Esophagus muscularis mucosa (tissue), 4 donors: ENCODE measurements around the gene CD164. TPM values are rescaled to one million over a fixed set of nuclear protein-coding genes. Genes with fewer than 3 reads are reported as not detected.

Experiments used
- DNase-seq: peaks from one replicate; pipeline ENCODE4 v3.0.0-alpha.2; 2017; ENCODE audit errors: extremely low spot score
- H3K27ac ChIP-seq, 4 donors: fragments of 200-600 bp; sonication (generic); replicated peaks in 1 of 4; 1 replicate in 3 of 4; 2 replicates in 1 of 4; pipeline ENCODE4 v1.5.1; 2016 to 2019; ENCODE audit warnings: mild to moderate bottlenecking in 1 of 4
- H3K27me3 ChIP-seq, 4 donors: fragments of 200-600 bp; sonication (generic); one replicate each; pipeline versions ENCODE4 v1.5.1 to v1.6.0; 2016 to 2019
- H3K36me3 ChIP-seq, 4 donors: fragments of 200-600 bp; sonication (generic); one replicate each; pipeline ENCODE4 v1.5.1; 2016 to 2019
- H3K4me1 ChIP-seq, 4 donors: fragments of 200-600 bp; sonication (generic); one replicate each; pipeline ENCODE4 v1.5.1; 2016 to 2019
- H3K4me3 ChIP-seq, 4 donors: fragments of 200-600 bp; sonication (generic); 1 replicate in 2 of 4; 2 replicates in 2 of 4; pipeline ENCODE4 v1.5.1; 2016 to 2019; ENCODE audit warnings: mild to moderate bottlenecking in 4 of 4, moderate library complexity in 1 of 4
- H3K9me3 ChIP-seq, 4 donors: fragments of 200-600 bp; sonication (generic); 1 replicate in 3 of 4; 2 replicates in 1 of 4; pipeline ENCODE4 v1.5.1; 2016 to 2019
- CTCF ChIP-seq, 3 experiments: fragments of 200-600 bp in 2 of 3; fragments of 450-650 bp in 1 of 3; sonication (generic) in 2 of 3; IDR thresholded peaks; one replicate each; pipeline ENCODE4 v1.5.1; 2017 to 2019; ENCODE audit warnings: antibody characterized with exemption in 3 of 3, mild to moderate bottlenecking in 2 of 3, moderate library complexity in 1 of 3
- EP300 ChIP-seq: sonication (generic); formaldehyde crosslinking; IDR thresholded peaks from one replicate; pipeline ENCODE4 v1.6.1; 2017; ENCODE audit warnings: antibody characterized with exemption
- POLR2A ChIP-seq: fragments of 450-650 bp; IDR thresholded peaks from one replicate; pipeline ENCODE4 v1.6.1; 2017; ENCODE audit warnings: antibody characterized with exemption, moderate library complexity, mild to moderate bottlenecking, low read depth
- POLR2AphosphoS5 ChIP-seq, 2 donors: sonication (generic); formaldehyde crosslinking; IDR thresholded peaks; one replicate each; pipeline ENCODE4 v1.6.1; 2017; ENCODE audit warnings: antibody characterized with exemption in 2 of 2
- WGBS: methylation state at CpG from one replicate; pipeline ENCODE4 v1.1.5; 2018; 5-methylcytosine and 5-hydroxymethylcytosine counted together
- intact Hi-C: fragments of 100-400 bp; cut with DNase I; formaldehyde crosslinking; loops from one replicate; pipeline ENCODE4 v1.15.1; 2023
- total RNA-seq, 4 donors: library from RNA; depleted of rRNA; stranded (reverse); fragments of >200 nt; gene quantifications; one replicate each; pipeline versions ENCODE4 v1.1.0 to v1.2.1, GENCODE V29; 2016

CD164 gene
- total RNA-seq, 4 donors from 2014 or later, result 94.4 to 139 (median 120) TPM

DNA sequence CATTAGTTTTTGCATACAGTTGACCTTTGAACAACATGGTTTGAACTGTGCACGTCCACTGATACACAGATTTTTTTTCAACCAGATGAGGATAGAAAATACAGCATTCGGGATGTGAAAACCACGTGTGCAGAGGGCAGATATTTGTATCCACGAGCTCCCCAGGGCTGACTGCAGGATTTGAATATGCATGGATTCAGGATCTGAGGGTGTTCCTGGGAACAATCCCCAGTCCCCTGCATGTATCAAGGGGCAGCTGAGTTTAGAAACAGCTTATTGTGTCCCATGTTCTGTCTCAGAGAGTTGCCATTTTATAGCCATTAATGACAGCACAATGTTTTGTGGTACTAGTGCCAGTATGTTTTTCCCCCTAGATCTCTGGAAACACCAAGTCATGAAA, 53.6 kb downstream of the CD164 start:
- Histone ChIP-seq H3K27me3 (no peaks in the 10 kb centered on the region), H3K4me3 (no peak overlapping the region), H3K27ac (no peak overlapping the region), H3K9me3 (no peaks in the 10 kb centered on the region), H3K4me1 (no peaks in the 10 kb centered on the region), H3K36me3 (no peaks in the 10 kb centered on the region)
- intact Hi-C loops, result no loop called here
- WGBS, result 49% methylated on average over 4 of the region's 4 CpGs
- no peak for DNase-seq
- TF ChIP-seq POLR2A, result no peak
- TF ChIP-seq POLR2AphosphoS5 (IDR thresholded peaks at IDR 0.05), result no peak
- TF ChIP-seq CTCF (IDR thresholded peaks at IDR 0.05), result no peak

- Histone ChIP-seq H3K9me3 (no peaks in the 10 kb centered on the region), H3K4me1 (no peaks in the 10 kb centered on the region), H3K27ac (no peak overlapping the region), H3K27me3 (no peaks in the 10 kb centered on the region), H3K4me3 (no peak overlapping the region), H3K36me3 (no peaks in the 10 kb centered on the region)
- TF ChIP-seq POLR2A, result no peak
- TF ChIP-seq POLR2AphosphoS5 (IDR thresholded peaks at IDR 0.05), result no peak
- TF ChIP-seq CTCF (IDR thresholded peaks at IDR 0.05), result no peak
- TF ChIP-seq EP300, result no peak
- WGBS, result 100% methylated on average over 1 of the region's 1 CpG
- DNase-seq, result no peak
- intact Hi-C loops, result no loop called here
Observed at GRCh38 chr6:109327959-109328358, 54.3 kb downstream of the CD164 start.

GRCh38 chr6:109327491-109327890, 54.8 kb downstream of the CD164 start:
- Histone ChIP-seq H3K36me3 (no peaks in the 10 kb centered on the region), H3K9me3 (no peaks in the 10 kb centered on the region), H3K27me3 (no peaks in the 10 kb centered on the region), H3K4me3 (no peak overlapping the region), H3K4me1 (no peaks in the 10 kb centered on the region), H3K27ac (no peak overlapping the region)
- TF ChIP-seq EP300 (no peak), POLR2AphosphoS5 (IDR thresholded peaks at IDR 0.05) (no peak), CTCF (IDR thresholded peaks at IDR 0.05) (no peak), POLR2A (no peak)
- intact Hi-C loops, result no loop called here
- 79% methylated on average over 4 of the region's 4 CpGs for WGBS
- DNase-seq, result no peak

DNA sequence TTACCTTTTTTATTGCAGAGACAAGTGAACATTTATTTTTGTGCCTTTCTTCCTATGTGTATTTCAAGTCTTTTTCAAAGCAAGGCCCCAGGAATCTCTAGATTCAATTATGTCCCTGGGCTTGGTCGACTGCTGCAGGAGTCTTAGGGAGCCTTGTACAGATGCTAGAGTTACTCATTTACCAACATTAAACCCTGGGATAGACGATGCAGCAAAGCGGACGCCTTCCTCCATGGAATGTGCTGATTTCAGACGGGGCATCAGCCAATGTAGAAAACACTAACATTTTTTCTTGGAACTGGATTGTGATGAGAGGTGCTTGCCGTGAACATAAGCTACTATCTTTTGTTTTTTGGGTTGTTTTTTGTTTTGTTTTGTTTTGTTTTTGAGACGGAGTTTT, 55.9 kb downstream of the CD164 start:
- no peaks in the 10 kb centered on the region for H3K4me1 ChIP-seq
- intact Hi-C loops, result no loop called here
- DNase-seq, result no peak
- 80% methylated on average over 7 of the region's 7 CpGs for WGBS
- no peak overlapping the region for H3K27ac ChIP-seq
- no peaks in the 10 kb centered on the region for H3K27me3 ChIP-seq
- no peak overlapping the region for H3K4me3 ChIP-seq
- TF ChIP-seq EP300 (no peak), POLR2A (no peak), CTCF (IDR thresholded peaks at IDR 0.05) (no peak)
- H3K9me3 ChIP-seq, result no peaks in the 10 kb centered on the region
- H3K36me3 ChIP-seq, result no peaks in the 10 kb centered on the region

GRCh38 chr6:109325400-109325801, 56.9 kb downstream of the CD164 start:
- no peaks in the 10 kb centered on the region for H3K4me1 ChIP-seq
- 70% methylated on average over 8 of the region's 8 CpGs for WGBS
- no peak overlapping the region for H3K4me3 ChIP-seq
- H3K9me3 ChIP-seq, result no peaks in the 10 kb centered on the region
- TF ChIP-seq EP300, result no peak
- no peak for TF ChIP-seq POLR2AphosphoS5 (IDR thresholded peaks at IDR 0.05)
- TF ChIP-seq CTCF (IDR thresholded peaks at IDR 0.05), result no peak
- TF ChIP-seq POLR2A, result no peak
- DNase-seq, result no peak
- H3K27ac ChIP-seq, result no peak overlapping the region
- intact Hi-C loops, result no loop called here
- no peaks in the 10 kb centered on the region for H3K36me3 ChIP-seq
- H3K27me3 ChIP-seq, result no peaks in the 10 kb centered on the region
